ENCODE results near the gene BARX2.

BARX2 gene

DNA sequence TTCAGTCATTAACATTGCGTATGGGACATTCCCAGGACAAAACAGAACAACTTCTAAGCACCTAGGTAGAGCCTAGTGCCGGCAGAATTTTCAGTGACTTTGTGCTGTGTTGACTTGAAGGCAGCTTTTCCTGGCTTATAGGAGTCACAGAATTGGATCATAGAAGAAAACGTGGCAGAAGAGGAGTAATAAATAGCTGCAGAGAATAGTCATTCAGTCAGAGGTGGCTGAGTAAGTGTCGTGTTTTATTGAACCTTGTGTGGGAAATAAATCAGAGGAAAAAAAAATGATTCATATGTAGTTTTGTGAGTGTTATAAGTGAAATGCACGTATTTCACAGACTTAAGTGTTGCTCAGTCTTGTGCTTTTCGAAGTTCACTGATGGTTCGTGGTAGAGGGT lies 2.1 kb downstream of the BARX2 start:
- Histone ChIP-seq H3K27me3 (peaks cover 55% of the 10 kb centered on the region), H3K9me3 (no peaks in the 10 kb centered on the region), H3K4me3 (ENCODE audit: low read depth, low read length) (no peak overlapping the region), H3K36me3 (no peaks in the 10 kb centered on the region), H3K4me1 (no peaks in the 10 kb centered on the region)
- TF ChIP-seq, protein P1, sequence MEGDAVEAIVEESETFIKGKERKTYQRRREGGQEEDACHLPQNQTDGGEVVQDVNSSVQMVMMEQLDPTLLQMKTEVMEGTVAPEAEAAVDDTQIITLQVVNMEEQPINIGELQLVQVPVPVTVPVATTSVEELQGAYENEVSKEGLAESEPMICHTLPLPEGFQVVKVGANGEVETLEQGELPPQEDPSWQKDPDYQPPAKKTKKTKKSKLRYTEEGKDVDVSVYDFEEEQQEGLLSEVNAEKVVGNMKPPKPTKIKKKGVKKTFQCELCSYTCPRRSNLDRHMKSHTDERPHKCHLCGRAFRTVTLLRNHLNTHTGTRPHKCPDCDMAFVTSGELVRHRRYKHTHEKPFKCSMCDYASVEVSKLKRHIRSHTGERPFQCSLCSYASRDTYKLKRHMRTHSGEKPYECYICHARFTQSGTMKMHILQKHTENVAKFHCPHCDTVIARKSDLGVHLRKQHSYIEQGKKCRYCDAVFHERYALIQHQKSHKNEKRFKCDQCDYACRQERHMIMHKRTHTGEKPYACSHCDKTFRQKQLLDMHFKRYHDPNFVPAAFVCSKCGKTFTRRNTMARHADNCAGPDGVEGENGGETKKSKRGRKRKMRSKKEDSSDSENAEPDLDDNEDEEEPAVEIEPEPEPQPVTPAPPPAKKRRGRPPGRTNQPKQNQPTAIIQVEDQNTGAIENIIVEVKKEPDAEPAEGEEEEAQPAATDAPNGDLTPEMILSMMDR (IDR thresholded peaks at IDR 0.05; ENCODE audit: low read depth, low read length) = no peak
- DNase-seq = no peak

DNA sequence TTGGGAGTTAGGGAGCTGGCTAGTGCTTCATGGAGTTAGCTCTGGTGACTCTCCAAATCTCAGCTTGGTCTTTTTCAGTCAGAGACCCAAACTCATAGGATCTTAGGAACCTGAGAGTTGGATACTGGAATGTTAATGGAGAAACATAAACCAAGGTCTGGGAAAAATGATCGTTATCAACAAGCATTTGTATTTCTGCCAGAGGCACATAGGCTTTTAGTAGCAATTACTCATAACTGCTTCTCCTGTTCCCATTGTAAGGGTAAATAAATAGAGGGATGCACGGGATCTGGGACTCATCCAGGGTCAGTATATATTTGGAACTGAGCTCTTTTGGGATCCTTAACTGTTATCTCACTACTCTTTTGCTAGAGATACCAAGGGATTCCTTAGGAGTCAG lies 4.8 kb downstream of the BARX2 start:
- Histone ChIP-seq H3K27me3 (peaks cover 28% of the 10 kb centered on the region), H3K9me3 (no peaks in the 10 kb centered on the region), H3K36me3 (no peaks in the 10 kb centered on the region), H3K4me1 (no peaks in the 10 kb centered on the region), H3K4me3 (ENCODE audit: low read depth, low read length) (no peak overlapping the region)
- DNase-seq = no peak
- TF ChIP-seq, protein P1 (IDR thresholded peaks at IDR 0.05; ENCODE audit: low read depth, low read length) = no peak

DNA sequence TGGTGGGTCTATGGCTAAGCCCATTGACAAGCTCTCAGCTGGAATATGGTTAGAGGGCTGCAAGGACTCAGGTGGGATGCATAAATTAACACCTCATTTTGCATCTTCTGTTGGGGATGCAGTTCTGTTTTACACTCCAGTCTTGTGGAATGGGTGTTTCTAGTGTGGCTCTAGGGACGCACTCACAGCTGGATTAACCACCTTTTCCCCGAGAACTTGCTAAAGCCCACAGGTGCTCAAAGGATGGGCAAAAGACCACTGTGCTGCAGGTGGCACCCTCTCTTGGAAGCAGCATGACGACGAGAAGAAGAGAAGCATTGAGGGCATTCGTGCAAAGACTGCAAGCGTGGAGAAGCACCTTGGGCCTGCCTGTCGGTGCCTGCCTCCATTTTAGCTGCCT lies 6.9 kb downstream of the BARX2 start:
- H3K4me1 ChIP-seq = no peaks in the 10 kb centered on the region
- H3K9me3 ChIP-seq = no peaks in the 10 kb centered on the region
- TF ChIP-seq, protein P1 (IDR thresholded peaks at IDR 0.05; ENCODE audit: low read depth, low read length) = no peak
- H3K4me3 ChIP-seq (ENCODE audit: low read depth, low read length) = no peak overlapping the region
- no peaks in the 10 kb centered on the region for H3K36me3 ChIP-seq
- DNase-seq = no peak
- H3K27me3 ChIP-seq = peaks cover 6% of the 10 kb centered on the region

DNA sequence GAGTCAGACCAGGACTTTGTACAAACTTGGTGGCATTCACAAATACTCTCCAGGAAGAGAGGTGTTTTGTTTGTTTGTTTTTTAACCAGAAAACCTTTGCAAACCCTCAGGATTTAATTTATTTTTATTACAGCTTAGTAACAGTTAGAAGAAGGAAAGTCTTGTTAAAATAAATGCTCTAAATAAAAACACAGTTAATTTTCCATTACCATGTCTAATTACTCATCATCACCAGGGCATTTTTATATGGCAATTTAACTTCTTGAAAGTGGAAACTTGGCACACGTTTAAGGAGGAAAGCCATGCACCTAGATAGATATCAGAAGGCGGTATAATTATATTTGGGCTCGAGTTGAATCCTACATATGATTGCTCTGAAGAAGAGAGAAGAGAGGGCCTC lies 7.4 kb downstream of the BARX2 start:
- no peaks in the 10 kb centered on the region for H3K4me1 ChIP-seq
- no peak overlapping the region for H3K4me3 ChIP-seq (ENCODE audit: low read depth, low read length)
- no peak for DNase-seq
- peaks cover 2% of the 10 kb centered on the region for H3K27me3 ChIP-seq
- H3K9me3 ChIP-seq = no peaks in the 10 kb centered on the region
- TF ChIP-seq, protein P1 (IDR thresholded peaks at IDR 0.05; ENCODE audit: low read depth, low read length) = no peak
- H3K36me3 ChIP-seq = no peaks in the 10 kb centered on the region

DNA sequence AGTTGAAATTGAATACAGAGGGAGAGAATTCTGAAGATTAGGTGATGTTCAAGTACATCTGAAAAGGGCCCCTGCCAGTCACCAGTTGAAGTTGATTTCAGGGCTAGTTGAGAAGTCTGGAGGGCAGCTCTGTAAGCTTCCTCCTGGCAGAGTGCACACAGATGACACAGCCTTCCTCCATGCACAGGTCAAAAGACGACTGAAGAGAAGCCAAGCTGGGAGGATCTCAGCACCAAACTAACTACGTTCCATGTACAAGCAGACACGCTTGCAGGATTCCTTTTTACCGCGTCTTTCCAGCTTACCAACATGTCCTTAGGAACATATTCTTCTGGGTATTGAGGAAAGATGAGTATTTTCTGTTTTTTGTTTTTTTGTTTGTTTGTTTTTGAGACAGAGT lies 7.9 kb downstream of the BARX2 start:
- Histone ChIP-seq H3K4me3 (ENCODE audit: low read depth, low read length) (no peak overlapping the region), H3K4me1 (no peaks in the 10 kb centered on the region), H3K9me3 (no peaks in the 10 kb centered on the region), H3K36me3 (no peaks in the 10 kb centered on the region), H3K27me3 (no peaks in the 10 kb centered on the region; the same call in none of the 2 replicates)
- TF ChIP-seq, protein P1 (IDR thresholded peaks at IDR 0.05; ENCODE audit: low read depth, low read length) = no peak
- no peak for DNase-seq

DNA sequence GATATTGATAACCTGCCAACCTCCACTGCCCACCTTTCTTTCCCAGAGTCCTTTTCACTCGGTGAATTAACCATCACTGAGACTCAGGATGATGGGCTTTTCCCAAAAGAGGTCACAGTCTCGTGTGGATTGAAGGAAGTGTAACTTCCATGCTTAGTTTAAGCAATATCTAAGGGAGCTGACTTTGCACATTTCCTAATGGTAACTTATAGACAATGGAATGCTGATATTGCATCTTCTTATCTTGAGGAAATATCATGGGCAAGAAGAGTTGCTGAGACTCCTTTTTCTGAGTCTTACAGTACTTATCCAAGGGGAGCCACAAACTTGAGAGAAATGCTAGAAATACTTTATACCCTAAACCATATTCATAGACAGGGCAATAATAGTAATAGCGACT lies 8.8 kb downstream of the BARX2 start:
- Histone ChIP-seq H3K4me3 (ENCODE audit: low read depth, low read length) (no peak overlapping the region), H3K27me3 (no peaks in the 10 kb centered on the region; the same call in none of the 2 replicates), H3K4me1 (no peaks in the 10 kb centered on the region), H3K36me3 (no peaks in the 10 kb centered on the region), H3K9me3 (no peaks in the 10 kb centered on the region)
- DNase-seq = no peak
- TF ChIP-seq, protein P1 (IDR thresholded peaks at IDR 0.05; ENCODE audit: low read depth, low read length) = no peak

Measured in BE2C (cell line).